NK-92 treated with Interleukin-12 subunit alpha and Interleukin-12 subunit beta, amount 100 ng/mL, for 24 hours (cell line): Measurements from ENCODE around the gene MIEN1.
"Not testable (repeated sequence)": the region's sequence is repeated elsewhere in the genome, so short reads cannot be mapped to it uniquely, and the experiment has no call there.

Source experiments
- DNase-seq: peaks from one replicate; lab custom pipeline; 2025; lab: John Stamatoyannopoulos, UW

Gene MIEN1

GRCh38 chr17:39699157-39699817, 31.0 kb downstream of the MIEN1 start:
- not testable (repeated sequence) for DNase-seq

DNA sequence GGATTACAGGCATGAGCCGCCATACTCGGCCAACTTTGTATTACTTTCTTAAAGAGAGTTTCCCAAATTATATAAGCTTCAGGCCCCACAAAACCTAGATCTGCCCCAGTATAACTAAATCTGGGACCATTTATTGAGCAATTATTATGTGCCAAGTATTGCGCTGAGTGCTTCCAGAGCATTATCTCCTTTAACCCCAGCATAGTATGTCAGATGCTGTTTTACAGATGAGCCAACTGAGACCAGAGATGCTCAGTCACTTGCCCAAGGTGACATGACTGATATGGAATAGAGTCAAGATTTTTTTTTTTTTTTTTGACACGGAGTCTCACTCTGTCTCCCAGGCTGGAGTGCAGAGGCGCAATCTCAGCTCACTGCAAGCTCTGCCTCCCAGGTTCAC, 32.4 kb downstream of the MIEN1 start:
- no peak for DNase-seq

GRCh38 chr17:39696731-39697130, 33.6 kb downstream of the MIEN1 start:
- DNase-seq = no peak

DNA sequence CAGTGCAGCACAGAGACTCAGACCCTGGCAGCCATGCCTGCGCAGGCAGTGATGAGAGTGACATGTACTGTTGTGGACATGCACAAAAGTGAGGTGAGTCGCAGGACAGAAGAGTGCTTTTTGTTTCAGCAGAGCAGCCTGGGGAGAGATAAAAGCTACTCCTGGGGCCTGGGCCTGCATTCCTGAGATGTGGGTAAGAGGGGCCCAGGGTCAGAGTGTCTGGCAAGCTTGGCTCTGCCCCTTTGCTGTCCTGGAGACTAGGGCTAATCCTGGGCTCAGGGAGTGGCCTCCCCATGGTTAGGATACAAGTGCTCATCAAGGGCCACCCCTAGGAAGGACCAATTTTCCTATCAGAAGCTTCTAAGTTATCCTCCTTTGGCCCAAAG, 35.2 kb downstream of the MIEN1 start:
- no peak for DNase-seq

DNA sequence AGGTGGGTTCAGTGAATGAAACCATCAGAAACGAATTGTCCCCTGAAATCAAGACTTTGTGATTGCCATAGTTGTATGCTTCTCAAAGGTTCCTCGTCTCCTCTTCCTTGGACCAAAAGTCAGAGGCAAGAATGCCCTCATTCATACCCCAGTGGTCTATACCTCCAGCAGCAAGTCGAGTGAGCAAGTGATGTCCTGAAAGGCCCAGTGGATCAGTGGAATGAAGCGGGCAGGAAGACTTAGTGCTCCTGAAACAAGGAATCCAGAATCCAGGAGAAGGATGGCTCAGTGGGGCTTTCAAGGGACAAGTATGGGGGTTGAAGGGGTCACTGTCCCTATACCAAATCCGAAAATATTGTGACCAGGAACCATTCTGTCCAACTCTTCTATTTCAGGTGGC, 35.7 kb downstream of the MIEN1 start:
- DNase-seq = no peak

- DNase-seq = no peak
Measured at GRCh38 chr17:39688945-39689344, 41.4 kb downstream of the MIEN1 start.

DNA sequence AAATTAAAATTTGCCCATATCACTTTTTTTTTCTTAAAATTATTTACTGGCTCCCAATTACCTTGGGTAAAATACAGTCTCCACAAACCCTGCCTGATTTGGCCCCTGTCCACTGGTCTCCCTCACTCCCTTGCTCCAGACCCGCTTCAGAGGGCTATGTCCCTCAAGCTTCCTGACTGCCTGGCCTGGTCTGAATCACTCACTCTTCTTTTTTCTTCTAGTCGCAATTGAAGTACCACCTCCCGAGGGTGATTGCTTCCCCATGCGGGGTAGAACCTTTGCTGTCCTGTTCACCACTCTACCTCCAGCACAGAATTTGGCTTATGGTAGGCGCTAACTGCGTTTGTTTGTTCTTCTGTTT, 41.9 kb downstream of the MIEN1 start:
- no peak for DNase-seq

DNA sequence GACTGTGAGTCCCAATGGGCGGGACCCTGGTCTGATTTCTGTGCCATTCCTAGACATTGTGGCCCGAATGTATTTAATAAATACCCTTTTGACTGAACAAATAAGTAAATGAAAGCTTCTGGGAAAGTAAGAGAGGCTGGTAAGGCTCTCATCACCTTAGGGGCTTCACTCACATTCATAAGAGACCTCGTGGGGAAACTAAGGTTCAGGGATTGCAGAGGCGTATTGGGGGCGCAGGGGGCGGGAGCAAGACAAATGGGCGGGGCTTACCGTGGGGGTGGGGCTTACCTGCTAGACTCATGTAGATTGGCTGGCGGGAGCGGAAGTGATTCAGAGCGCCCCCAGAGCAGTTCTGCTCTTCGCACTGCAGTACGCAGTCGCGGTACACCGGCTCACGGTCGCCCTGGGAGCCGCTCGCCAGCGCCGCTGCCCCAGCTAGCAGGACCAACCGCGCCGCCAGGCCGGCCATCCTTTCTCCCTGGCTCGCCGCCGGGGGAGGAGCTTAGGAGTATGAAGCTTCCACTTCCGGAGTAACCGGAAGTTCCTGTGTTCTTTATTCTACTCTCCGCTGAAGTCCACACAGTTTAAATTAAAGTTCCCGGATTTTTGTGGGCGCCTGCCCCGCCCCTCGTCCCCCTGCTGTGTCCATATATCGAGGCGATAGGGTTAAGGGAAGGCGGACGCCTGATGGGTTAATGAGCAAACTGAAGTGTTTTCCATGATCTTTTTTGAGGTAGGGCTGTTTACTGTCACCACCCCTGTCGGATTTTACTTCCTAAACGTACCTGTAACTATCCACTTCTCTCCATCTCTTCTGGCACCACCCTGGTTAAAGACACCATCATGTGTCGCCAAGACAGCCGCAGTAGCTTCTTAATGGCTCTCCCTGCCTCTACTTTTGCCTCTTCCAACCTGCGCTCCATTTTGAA, 42.5 kb downstream of the MIEN1 start, which contains the start of gene PGAP3:
PGAP3 (minus strand) TSS at position 512 of the 929 bp plus-strand sequence; CDS start at position 469, 43 bp downstream.
- peak; percentile 92 for DNase-seq

DNA sequence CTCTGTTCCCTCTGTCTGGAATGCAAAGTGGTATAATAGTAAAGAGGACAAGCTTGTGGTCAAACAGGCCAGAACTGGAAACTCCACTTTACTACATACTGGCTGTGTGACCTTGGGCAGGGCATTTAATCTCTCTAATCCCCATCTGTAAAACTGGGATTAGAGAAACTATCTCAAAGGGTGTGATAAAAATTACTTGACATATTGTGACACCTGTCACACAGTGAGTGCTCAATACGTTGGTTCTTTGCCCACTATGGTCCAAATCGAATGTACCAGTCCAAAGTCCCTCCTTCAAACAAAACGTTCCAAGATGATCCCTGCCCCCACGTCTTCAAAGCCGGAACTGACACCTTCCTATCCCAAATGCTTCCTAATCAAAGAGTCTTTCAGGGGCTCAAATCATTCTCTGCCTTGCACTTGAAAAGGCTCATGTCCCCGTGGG, 43.2 kb downstream of the MIEN1 start:
- DNase-seq = no peak

- no peak for DNase-seq
Measured at GRCh38 chr17:39684369-39685192, 45.8 kb downstream of the MIEN1 start.

GRCh38 chr17:39683295-39683939, 46.9 kb downstream of the MIEN1 start:
- DNase-seq = no peak

GRCh38 chr17:39679521-39680192, 50.7 kb downstream of the MIEN1 start:
- DNase-seq = no peak
